Thoracic aorta (tissue), 2 donors: ENCODE measurements around the gene ANKRD40. TPM values are rescaled to one million over a fixed set of nuclear protein-coding genes. Genes with fewer than 3 reads are reported as not detected.

ENCODE experiments used
- ATAC-seq: fragments of 150-250 bp; one replicate; pipeline ENCODE4 v1.8.0; 2017; ENCODE audit warnings: low read depth; ENCODE audit not compliant: insufficient number of reproducible peaks, low FRiP score
- DNase-seq: peaks from one replicate; pipeline ENCODE4 v3.0.0-alpha.2; 2020; ENCODE audit warnings: low spot score
- H3K27ac ChIP-seq, 2 donors: fragments of 200-600 bp; sonication (generic); 1 replicate in 1 of 2; 2 replicates in 1 of 2; pipeline ENCODE4 v1.5.1; 2016; ENCODE audit warnings: mild to moderate bottlenecking in 2 of 2, moderate library complexity in 2 of 2
- H3K27me3 ChIP-seq: fragments of 200-600 bp; sonication (generic); replicated peaks from 2 replicates; pipeline ENCODE4 v1.6.0; 2016; ENCODE audit warnings: mild to moderate bottlenecking; ENCODE audit not compliant: insufficient read depth
- H3K36me3 ChIP-seq: fragments of 200-600 bp; sonication (generic); one replicate; pipeline ENCODE4 v1.5.1; 2016
- H3K4me1 ChIP-seq, 2 donors: fragments of 200-600 bp; sonication (generic); 1 replicate in 1 of 2; 2 replicates in 1 of 2; pipeline versions ENCODE4 v1.5.1 to v1.6.0; 2016; ENCODE audit warnings: low read depth in 2 of 2, mild to moderate bottlenecking in 1 of 2; ENCODE audit not compliant: control insufficient read depth in 1 of 2
- H3K4me3 ChIP-seq: fragments of 200-600 bp; sonication (generic); 2 replicates; pipeline ENCODE4 v1.5.1; 2016; ENCODE audit warnings: mild to moderate bottlenecking
- H3K9me3 ChIP-seq: fragments of 200-600 bp; sonication (generic); 2 replicates; pipeline ENCODE4 v1.5.1; 2016
- CTCF ChIP-seq: fragments of 200-600 bp; sonication (generic); IDR thresholded peaks from one replicate; pipeline ENCODE4 v1.5.1; 2019; ENCODE audit warnings: antibody characterized with exemption
- total RNA-seq, 2 donors: library from RNA; depleted of rRNA; stranded (reverse); fragments of >200 nt; gene quantifications; one replicate each; pipeline versions ENCODE4 v1.1.0 to v1.2.3, GENCODE V29; 2016

The ANKRD40 gene
- 10 to 100 TPM; 38.6 to 61.9 TPM for total RNA-seq

- DNase-seq (peak; percentile 77), ATAC-seq (peak; percentile 82)
- peak within 1 kb of the TSS; percentile 81 for H3K4me3 ChIP-seq
- H3K9me3 ChIP-seq: no peaks in the 10 kb centered on the region
- H3K27ac ChIP-seq: peak within 1 kb of the TSS; percentile 91 to 98
- H3K36me3 ChIP-seq: peaks cover 3% of the 10 kb centered on the region
- no peak for TF ChIP-seq CTCF
- peaks cover 12 to 59% of the 10 kb centered on the region in 2 donors for H3K4me1 ChIP-seq
- no peaks in the 10 kb centered on the region for H3K27me3 ChIP-seq
Observed at GRCh38 chr17:50707289-50708049, at the start of gene ANKRD40. TSS of gene ANKRD40 (minus strand) at chr17:50707914. CDS start at chr17:50707654, 260 bp downstream.

DNA sequence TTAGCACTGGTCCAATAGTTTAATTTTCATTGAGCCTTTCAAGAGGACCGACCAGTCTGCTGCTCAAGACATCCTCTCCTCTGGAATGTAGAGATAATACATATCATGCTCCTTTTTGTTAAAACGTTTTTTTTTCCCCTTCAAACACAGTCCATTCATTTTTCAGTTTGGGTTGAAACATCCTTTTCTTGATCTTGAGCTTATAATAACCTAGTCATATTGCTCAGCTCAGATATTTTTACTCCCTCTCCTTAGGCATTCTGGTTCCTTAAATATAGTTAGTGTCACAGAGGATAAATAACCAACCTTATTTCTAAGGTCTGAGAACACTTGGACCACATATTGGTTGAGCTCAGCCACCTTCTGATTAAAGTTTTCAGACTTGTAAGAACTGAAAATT lies 46.8 kb upstream of the ANKRD40 start:
- Histone ChIP-seq H3K27me3 (no peaks in the 10 kb centered on the region), H3K4me1 (peaks cover 0 to 14% of the 10 kb centered on the region in 2 donors), H3K27ac (no peak overlapping the region), H3K9me3 (no peaks in the 10 kb centered on the region), H3K36me3 (peaks cover 31% of the 10 kb centered on the region), H3K4me3 (no peak overlapping the region)
- no peak for TF ChIP-seq CTCF
- no peak for DNase-seq
- no peak for ATAC-seq

DNA sequence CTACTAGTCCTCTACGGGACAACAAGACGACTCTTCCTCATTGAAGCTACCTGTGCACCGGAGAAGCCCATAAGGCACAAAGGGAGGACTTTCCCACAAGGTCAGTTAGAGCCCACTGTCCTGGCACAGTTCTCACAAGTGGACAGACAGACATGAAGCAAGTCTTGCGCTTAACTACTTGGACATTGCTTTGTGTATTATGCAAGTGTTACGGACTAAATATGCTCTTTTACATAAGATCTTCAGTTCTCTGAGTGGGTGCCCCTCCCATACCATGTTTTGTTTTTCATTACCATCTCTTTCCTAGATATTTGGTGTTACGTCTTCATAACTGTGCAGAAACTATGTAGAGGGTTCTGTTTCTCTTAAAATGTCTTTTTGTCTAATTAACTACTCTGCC lies 41.5 kb upstream of the ANKRD40 start:
- Histone ChIP-seq H3K27me3 (no peaks in the 10 kb centered on the region), H3K27ac (no peak overlapping the region), H3K9me3 (no peaks in the 10 kb centered on the region), H3K4me1 (no peaks in the 10 kb centered on the region), H3K36me3 (peaks cover 61% of the 10 kb centered on the region), H3K4me3 (no peak overlapping the region)
- no peak for DNase-seq
- no peak for TF ChIP-seq CTCF
- no peak for ATAC-seq

DNA sequence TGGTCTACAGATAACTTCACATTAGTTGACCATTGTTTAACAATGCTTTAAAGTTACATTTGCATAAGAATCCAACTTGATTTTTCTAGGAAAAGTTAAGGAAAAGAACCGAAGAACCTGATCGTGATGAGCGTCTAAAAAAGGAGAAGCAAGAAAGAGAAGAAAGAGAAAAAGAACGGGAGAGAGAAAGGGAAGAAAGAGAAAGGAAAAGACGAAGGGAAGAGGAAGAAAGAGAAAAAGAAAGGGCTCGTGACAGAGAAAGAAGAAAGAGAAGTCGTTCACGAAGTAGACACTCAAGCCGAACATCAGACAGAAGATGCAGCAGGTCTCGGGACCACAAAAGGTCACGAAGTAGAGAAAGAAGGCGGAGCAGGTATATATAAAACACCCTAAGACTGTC lies 37.9 kb upstream of the ANKRD40 start:
- ATAC-seq: no peak
- Histone ChIP-seq H3K4me1 (no peaks in the 10 kb centered on the region), H3K36me3 (peaks cover 63% of the 10 kb centered on the region), H3K27me3 (no peaks in the 10 kb centered on the region), H3K4me3 (no peak overlapping the region), H3K27ac (no peak overlapping the region), H3K9me3 (no peaks in the 10 kb centered on the region)
- TF ChIP-seq CTCF: no peak
- DNase-seq: no peak

GRCh38 chr17:50739098-50739497 lies 31.4 kb upstream of the ANKRD40 start:
- Histone ChIP-seq H3K27ac (no peak overlapping the region), H3K36me3 (peaks cover 38% of the 10 kb centered on the region), H3K4me1 (peaks cover 0 to 20% of the 10 kb centered on the region in 2 donors), H3K4me3 (no peak overlapping the region), H3K27me3 (no peaks in the 10 kb centered on the region), H3K9me3 (no peaks in the 10 kb centered on the region)
- ATAC-seq: no peak
- TF ChIP-seq CTCF: no peak
- DNase-seq: no peak
